Activated CD4-positive, alpha-beta T cell treated with anti-CD3 and anti-CD28 coated beads, Interleukin-2, amount 10 ng/mL, durations not matched to agents 7 days and 5 days (primary cell): ENCODE data around the gene ATP5MC2. TPM values are rescaled to one million over a fixed set of nuclear protein-coding genes. Genes with fewer than 3 reads are reported as not detected.
"Not testable (repeated sequence)": the region's sequence is repeated elsewhere in the genome, so short reads cannot be mapped to it uniquely, and the experiment has no call there.

ENCODE experiments used
- CTCF ChIA-PET: fragments of 350-600 bp; sonication (Branson Sonifier 250); formaldehyde crosslinking; loops from one replicate; lab custom pipeline; 2021; ENCODE audit warnings: antibody characterized with exemption; lab: Charles Lee
- POLR2A ChIA-PET: fragments of 350-600 bp; sonication (Branson Sonifier 250); formaldehyde crosslinking; loops from one replicate; lab custom pipeline; 2021; ENCODE audit warnings: antibody characterized with exemption; lab: Charles Lee
- DNase-seq: peaks from one replicate; pipeline ENCODE4 v3.0.0-alpha.2; 2020
- H3K27ac Mint-ChIP-seq: one replicate; pipeline ENCODE4 v1.8.0; 2021; ENCODE audit warnings: mild to moderate bottlenecking, moderate library complexity, mixed read lengths
- H3K27me3 Mint-ChIP-seq: one replicate; pipeline ENCODE4 v1.8.0; 2021; ENCODE audit warnings: mixed read lengths
- H3K36me3 Mint-ChIP-seq: one replicate; pipeline ENCODE4 v1.8.0; 2021; ENCODE audit warnings: low read depth, mixed read lengths
- H3K4me1 Mint-ChIP-seq: one replicate; pipeline ENCODE4 v1.8.0; 2021; ENCODE audit warnings: mixed read lengths
- H3K4me3 Mint-ChIP-seq: one replicate; pipeline ENCODE4 v1.8.0; 2021; ENCODE audit warnings: mild to moderate bottlenecking, moderate library complexity, mixed read lengths
- H3K9me3 Mint-ChIP-seq: one replicate; pipeline ENCODE4 v1.8.0; 2021; ENCODE audit warnings: mixed read lengths
- total RNA-seq, 2 experiments: library from RNA; stranded (reverse); gene quantifications; one replicate each; pipeline ENCODE4 v1.2.3, GENCODE V29; 2021

ATP5MC2 gene
- 100 to 1,000 TPM; 298 to 356 TPM for total RNA-seq

DNA sequence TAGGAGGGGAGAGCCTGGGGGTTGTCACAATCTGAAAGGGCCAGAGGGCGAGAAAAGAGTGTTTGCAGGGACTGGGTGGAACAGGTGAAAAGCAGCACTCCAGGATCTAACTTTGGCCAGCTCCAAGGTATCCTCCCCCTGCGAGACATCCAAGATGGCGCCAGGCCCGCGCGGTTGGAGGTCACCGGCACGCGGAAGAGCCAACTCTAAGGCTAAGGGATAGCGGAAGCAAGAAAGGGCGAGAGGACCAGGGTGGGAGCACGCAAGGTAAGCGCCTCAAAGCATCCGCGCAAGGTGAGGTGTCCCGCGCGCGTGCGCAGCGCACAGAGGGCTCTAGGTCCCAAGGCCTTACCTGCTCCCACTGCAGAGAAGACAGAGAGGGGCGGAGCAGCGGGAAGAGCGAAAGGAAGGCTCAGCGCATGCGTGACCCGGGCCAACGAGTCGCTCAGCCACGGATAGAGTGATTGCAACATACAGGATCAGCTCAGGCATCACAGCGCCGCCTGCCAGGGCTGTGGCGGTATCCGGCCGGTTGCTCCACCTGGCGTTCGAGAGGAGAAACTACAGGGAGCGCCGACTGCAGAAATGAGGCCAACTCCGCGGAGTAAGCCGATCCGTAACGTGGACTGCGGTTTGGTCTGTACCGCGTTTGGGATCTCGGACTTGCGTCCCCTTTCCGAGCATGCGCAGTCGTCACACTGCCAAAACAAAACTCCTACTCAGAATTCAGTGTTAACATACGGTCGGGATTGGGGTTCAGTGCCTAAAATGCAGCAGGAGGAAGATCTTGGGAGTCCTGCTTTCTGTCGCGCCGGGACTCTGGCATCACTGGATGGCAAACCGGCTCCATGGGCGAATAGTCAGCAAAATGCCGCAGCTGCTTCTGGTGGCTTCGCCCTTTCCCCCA, at the start of gene ATP5MC2:
ATP5MC2 (minus strand) TSS at position 383 of the 907 bp plus-strand sequence. CDS start 3,469 bp downstream, outside the sequence.
- H3K4me1 Mint-ChIP-seq: peaks cover 39% of the 10 kb centered on the region
- peaks cover 27% of the 10 kb centered on the region for H3K36me3 Mint-ChIP-seq
- H3K27me3 Mint-ChIP-seq: peaks cover 29% of the 10 kb centered on the region
- CTCF ChIA-PET: interaction anchor here (0.6 to 3.7 kb wide), 34 partner anchors 9 to 355 kb away, joined by 3 to 24 read pairs (median 4); partner anchors contain the start of gene CALCOCO1
- peak within 1 kb of the TSS; percentile 92 for H3K4me3 Mint-ChIP-seq
- H3K9me3 Mint-ChIP-seq: no peaks in the 10 kb centered on the region
- peak; percentile 97 for DNase-seq
- POLR2A ChIA-PET: interaction anchor here (0.6 to 1.4 kb wide), 2 partner anchors 132 to 176 kb away, joined by 3 to 9 read pairs; partner anchors contain the start of gene MAP3K12
- peak within 1 kb of the TSS; percentile 97 for H3K27ac Mint-ChIP-seq

DNA sequence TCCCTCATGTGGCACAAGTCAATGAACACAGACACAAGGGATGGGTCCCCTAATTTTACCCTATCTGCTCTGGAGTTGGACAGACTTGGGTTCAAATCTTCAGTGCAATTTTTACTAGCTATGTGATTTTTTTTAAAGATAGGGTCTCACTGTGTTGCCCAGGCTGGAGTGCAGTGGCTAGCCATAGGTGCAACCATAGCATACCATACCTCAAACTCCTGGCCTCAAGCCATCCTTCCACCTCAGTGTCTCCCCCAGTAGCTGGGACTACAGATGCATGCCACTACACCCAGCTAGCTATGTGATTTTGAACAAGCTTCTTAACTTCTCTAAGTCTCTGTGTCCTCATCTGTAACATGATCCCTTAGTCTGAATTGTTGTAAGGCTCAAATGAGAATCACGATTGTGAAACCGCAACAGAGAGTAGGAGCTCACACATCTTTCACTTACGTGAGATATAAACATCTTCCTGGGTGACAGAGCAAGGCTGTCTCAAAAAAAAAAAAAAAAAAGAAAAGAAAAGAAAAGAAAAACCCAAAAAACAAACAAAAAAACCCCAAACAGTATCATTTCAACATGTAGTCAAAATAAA, 46.7 kb upstream of the ATP5MC2 start:
- Mint-ChIP-seq H3K9me3 (no peaks in the 10 kb centered on the region), H3K36me3 (peaks cover 6% of the 10 kb centered on the region), H3K27me3 (no peaks in the 10 kb centered on the region), H3K4me1 (peaks cover 19% of the 10 kb centered on the region), H3K4me3 (no peak overlapping the region), H3K27ac (no peak overlapping the region)
- DNase-seq: no peak
- CTCF ChIA-PET: interaction anchor here (0.6 to 1.7 kb wide), 5 partner anchors 10 to 138 kb away, joined by 3 to 5 read pairs (median 4); no protein-coding TSS in a partner anchor
- POLR2A ChIA-PET: no interaction called here

DNA sequence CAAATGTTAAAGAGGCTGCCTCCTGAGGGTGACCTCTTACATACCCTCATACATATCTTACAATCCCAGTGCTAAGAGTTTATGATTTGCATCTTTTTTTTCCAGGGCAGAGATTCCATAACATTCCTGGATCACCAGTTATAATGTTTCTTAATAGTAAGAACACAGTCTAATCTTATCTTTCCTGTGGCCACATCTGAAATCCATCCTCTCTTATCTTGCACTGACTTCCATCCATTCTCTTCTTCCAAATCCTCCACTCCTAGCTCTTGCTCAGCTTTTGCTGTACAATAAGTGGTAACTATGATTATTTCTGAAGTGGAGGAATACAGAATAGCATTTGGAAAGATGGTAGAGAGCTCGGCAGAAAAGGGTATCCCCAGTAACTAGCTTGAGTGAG, 45.1 kb upstream of the ATP5MC2 start:
- DNase-seq: no peak
- peaks cover 7% of the 10 kb centered on the region for H3K36me3 Mint-ChIP-seq
- POLR2A ChIA-PET: no interaction called here
- CTCF ChIA-PET: interaction anchor here (1.0 to 1.8 kb wide), 4 partner anchors 16 to 26 kb away, joined by 3 to 5 read pairs (median 5); no protein-coding TSS in a partner anchor
- H3K4me3 Mint-ChIP-seq: no peak overlapping the region
- no peaks in the 10 kb centered on the region for H3K9me3 Mint-ChIP-seq
- no peak overlapping the region for H3K27ac Mint-ChIP-seq
- H3K4me1 Mint-ChIP-seq: peaks cover 7% of the 10 kb centered on the region
- no peaks in the 10 kb centered on the region for H3K27me3 Mint-ChIP-seq

DNA sequence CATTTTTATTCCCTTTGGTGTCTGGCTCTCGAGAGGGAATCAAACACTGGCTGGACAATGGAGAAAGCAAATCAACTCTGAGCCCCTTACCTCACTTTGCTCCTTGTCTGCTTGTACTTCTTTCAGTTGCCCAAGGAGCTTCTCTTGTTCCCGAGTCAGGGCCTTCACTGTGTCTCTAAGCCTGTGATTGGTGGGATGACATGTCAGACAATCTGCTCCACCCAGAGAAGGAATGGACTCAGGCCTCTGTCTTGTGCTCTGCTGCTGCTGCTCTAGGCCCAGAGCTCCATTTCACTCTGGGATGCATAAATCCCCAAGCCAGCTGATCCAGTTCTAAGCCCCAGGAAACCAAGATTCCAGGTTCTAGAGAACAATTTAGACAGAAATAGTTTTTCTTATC, 43.8 kb upstream of the ATP5MC2 start:
- POLR2A ChIA-PET: no interaction called here
- Mint-ChIP-seq H3K4me1 (peaks cover 3% of the 10 kb centered on the region), H3K27me3 (no peaks in the 10 kb centered on the region), H3K36me3 (peaks cover 7% of the 10 kb centered on the region), H3K27ac (no peak overlapping the region), H3K4me3 (no peak overlapping the region), H3K9me3 (no peaks in the 10 kb centered on the region)
- CTCF ChIA-PET: interaction anchor here (1.0 to 1.7 kb wide), 2 partner anchors 24 to 26 kb away, joined by 4 to 6 read pairs; no protein-coding TSS in a partner anchor
- no peak for DNase-seq

DNA sequence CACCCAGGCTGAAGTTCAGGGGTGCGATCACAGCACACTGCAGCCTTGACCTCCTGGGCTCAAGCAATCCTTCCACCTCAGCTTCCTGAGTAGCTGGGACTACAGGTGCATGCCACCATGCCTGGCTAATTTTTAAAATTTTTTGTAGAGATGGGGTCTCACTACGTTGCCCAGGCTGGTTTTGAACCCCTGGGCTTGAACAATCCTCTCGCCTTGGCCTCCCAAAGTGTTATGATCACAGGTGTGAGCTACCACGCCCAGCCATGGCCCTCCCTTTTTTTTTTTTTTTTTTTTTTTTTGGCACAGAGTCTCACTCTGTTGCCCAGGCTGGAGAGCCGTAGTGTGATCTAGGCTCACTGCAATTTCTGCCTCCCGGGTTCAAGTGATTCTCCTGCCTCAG, 42.7 kb upstream of the ATP5MC2 start:
- H3K4me1 Mint-ChIP-seq, H3K27me3 Mint-ChIP-seq, DNase-seq, H3K4me3 Mint-ChIP-seq, POLR2A ChIA-PET, H3K36me3 Mint-ChIP-seq, H3K9me3 Mint-ChIP-seq, H3K27ac Mint-ChIP-seq: not testable (repeated sequence)
- CTCF ChIA-PET: interaction anchor here (1.0 to 1.7 kb wide), 2 partner anchors 25 to 27 kb away, joined by 3 to 6 read pairs; no protein-coding TSS in a partner anchor

DNA sequence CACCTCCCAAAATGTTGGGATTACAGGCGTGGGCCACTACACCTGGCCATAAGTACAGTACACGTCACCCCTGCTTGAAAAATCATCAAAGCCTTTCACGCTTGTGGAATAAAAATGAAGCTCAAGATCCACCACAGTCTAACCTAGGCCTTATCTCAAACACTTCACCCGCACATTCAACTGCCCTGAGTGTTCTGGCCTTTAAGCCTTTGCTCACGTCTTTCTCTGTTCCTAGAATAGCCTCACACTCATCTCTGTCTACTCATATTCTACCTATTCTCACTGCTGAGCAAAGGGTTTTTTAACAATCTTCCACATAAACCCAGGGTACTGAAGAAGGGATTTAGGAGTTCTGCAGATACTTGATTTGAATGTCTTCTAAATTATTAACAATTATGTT, 41.4 kb upstream of the ATP5MC2 start:
- ChIA-PET CTCF (interaction anchor here (3.5 kb wide), 1 partner anchor 29 kb away, joined by 18 read pairs; no protein-coding TSS in a partner anchor), POLR2A (no interaction called here)
- no peak overlapping the region for H3K27ac Mint-ChIP-seq
- H3K4me1 Mint-ChIP-seq: no peaks in the 10 kb centered on the region
- no peak for DNase-seq
- no peak overlapping the region for H3K4me3 Mint-ChIP-seq
- peaks cover 3% of the 10 kb centered on the region for H3K36me3 Mint-ChIP-seq
- H3K9me3 Mint-ChIP-seq: no peaks in the 10 kb centered on the region
- H3K27me3 Mint-ChIP-seq: no peaks in the 10 kb centered on the region

DNA sequence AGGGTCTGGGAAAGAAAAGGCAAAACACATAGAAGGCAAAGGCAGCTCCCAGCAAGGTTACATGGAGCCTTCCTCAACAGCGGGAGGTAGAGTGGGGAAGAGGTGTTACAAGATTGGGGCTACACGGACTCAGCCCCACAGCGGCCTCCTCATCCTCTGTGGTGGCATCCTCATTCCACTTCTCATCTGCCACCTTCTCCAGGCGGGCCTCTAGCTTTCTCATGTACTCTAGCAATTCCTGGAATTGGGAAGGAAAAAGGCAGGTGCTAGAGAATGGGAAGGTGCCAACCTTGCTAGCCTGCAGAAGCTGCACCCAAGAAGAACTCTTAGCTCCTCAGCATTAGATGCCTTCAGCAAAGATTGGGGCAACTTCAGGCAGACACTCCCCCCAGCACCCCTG, 38.1 kb upstream of the ATP5MC2 start:
- Mint-ChIP-seq H3K4me1 (no peaks in the 10 kb centered on the region), H3K27ac (no peak overlapping the region), H3K27me3 (peaks cover 4% of the 10 kb centered on the region), H3K9me3 (no peaks in the 10 kb centered on the region), H3K4me3 (no peak overlapping the region), H3K36me3 (peaks cover 3% of the 10 kb centered on the region)
- POLR2A ChIA-PET: no interaction called here
- CTCF ChIA-PET: interaction anchor here (1.0 to 1.6 kb wide), 7 partner anchors 12 to 38 kb away, joined by 3 to 6 read pairs (median 4); partner anchors contain the start of genes ATP5MC2 and CALCOCO1
- DNase-seq: no peak

DNA sequence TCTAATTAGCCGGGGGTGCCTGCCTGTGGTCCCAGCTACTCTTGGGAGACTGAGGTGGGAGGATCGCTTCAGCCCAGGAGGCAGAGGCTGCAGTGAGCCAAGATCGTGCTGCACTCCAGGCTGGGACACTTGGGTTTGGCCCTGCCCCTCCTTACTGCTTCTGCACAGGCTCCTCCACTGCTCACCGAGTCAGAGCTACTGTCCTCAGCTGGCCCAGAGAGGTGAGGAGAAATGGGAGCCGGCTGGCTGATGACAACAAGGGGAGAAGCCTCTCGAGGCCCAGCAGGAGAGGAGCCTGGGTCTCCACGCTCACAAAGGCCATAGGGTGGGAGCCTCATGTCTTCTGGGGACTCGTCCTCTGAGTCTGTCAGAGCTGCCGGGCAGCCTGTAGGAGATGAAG, 37.6 kb upstream of the ATP5MC2 start:
- Mint-ChIP-seq H3K36me3 (peaks cover 3% of the 10 kb centered on the region), H3K27me3 (peaks cover 9% of the 10 kb centered on the region)
- POLR2A ChIA-PET: no interaction called here

DNA sequence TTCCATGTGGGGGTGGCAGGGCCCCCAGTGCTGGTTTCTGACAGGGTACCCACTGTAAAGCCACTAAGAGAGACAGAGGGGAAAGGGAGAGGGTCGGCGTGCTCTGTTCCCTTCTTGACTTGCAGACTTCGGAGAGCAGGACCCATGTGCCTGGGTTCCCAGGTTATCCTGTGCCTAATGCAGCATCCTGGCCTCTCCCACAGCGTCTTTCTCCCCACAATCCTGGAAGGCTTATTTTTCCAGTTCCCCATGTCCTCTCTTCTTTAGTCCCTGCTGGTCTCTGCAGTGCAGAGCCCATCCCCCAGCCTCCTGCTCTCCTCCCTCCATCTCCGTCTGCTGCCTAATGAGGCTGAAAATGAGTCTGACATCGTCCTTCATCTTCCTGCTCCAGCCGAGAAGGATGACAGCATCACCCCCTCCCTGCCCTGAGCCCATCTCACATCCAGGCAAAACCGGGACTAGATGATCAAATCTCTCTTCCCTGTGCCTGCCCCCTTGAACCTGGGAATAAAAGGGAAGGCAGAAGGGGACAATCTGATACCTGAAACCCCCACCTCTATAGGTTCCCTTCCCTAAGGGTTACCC, 36.3 kb upstream of the ATP5MC2 start:
- H3K36me3 Mint-ChIP-seq: peaks cover 3% of the 10 kb centered on the region
- H3K4me3 Mint-ChIP-seq: no peak overlapping the region
- ChIA-PET POLR2A (no interaction called here), CTCF (no interaction called here)
- no peaks in the 10 kb centered on the region for H3K4me1 Mint-ChIP-seq
- H3K27ac Mint-ChIP-seq: no peak overlapping the region
- H3K9me3 Mint-ChIP-seq: no peaks in the 10 kb centered on the region
- peaks cover 15% of the 10 kb centered on the region for H3K27me3 Mint-ChIP-seq
- no peak for DNase-seq

More for the DNA sequence above, 37.6 kb upstream of the ATP5MC2 start:
- no peaks in the 10 kb centered on the region for H3K9me3 Mint-ChIP-seq
- no peak overlapping the region for H3K4me3 Mint-ChIP-seq
- DNase-seq: no peak
- H3K27ac Mint-ChIP-seq: no peak overlapping the region
- no peaks in the 10 kb centered on the region for H3K4me1 Mint-ChIP-seq
- CTCF ChIA-PET: interaction anchor here (1.0 to 1.6 kb wide), 6 partner anchors 11 to 38 kb away, joined by 3 to 6 read pairs (median 4); partner anchors contain the start of genes ATP5MC2 and CALCOCO1

DNA sequence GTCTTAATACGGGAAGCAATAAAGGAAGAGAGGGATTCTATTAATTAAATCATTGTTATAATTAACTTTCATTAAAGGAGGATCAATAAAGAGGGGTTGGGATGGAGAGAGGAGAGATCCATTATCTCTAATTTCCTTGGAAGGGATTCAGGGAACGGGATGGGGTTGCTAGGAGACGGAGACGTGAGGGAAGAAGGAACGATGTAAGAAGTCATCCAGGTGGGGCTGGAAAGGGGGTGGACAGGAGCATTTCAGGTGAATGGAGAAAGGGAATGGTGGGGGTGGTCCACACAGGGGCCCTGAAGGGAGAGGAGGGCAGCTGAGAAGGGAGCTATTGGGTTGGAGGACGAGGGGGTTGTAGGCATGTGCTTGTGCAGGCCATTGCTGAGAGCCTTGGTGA, 34.2 kb upstream of the ATP5MC2 start:
- H3K27ac Mint-ChIP-seq: no peak overlapping the region

DNA sequence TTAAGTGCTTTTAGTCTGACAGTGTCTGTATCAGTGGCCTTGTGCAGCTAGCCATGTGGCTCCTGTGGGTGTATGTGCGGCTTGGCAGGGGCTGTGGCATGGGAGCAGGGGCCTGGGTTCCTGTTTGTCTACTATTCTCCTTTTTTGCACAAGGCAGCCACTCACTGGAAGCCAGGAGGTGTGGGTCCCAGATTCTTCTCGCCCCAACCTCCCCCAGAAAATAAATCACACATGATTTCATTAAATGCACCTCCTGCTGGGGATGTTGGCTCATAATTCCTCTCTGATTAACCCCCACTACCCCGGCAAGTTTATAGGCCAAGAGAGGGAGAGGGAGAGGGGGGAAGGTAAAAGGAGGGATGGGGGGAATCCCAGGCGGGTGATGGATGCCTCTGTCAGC, 33.8 kb upstream of the ATP5MC2 start:
- no peak overlapping the region for H3K4me3 Mint-ChIP-seq
- DNase-seq: no peak
- H3K36me3 Mint-ChIP-seq: peaks cover 2% of the 10 kb centered on the region
- POLR2A ChIA-PET: no interaction called here
- no peaks in the 10 kb centered on the region for H3K4me1 Mint-ChIP-seq
- no peaks in the 10 kb centered on the region for H3K9me3 Mint-ChIP-seq
- CTCF ChIA-PET: interaction anchor here (1.5 to 4.8 kb wide), 2 partner anchors 34 to 37 kb away, joined by 9 to 25 read pairs; partner anchors contain the start of gene ATP5MC2
- no peak overlapping the region for H3K27ac Mint-ChIP-seq
- peaks cover 28% of the 10 kb centered on the region for H3K27me3 Mint-ChIP-seq

More for the DNA sequence above, 34.2 kb upstream of the ATP5MC2 start:
- DNase-seq: no peak
- Mint-ChIP-seq H3K9me3 (no peaks in the 10 kb centered on the region), H3K36me3 (peaks cover 2% of the 10 kb centered on the region), H3K27me3 (peaks cover 26% of the 10 kb centered on the region), H3K4me1 (no peaks in the 10 kb centered on the region), H3K4me3 (no peak overlapping the region)
- ChIA-PET POLR2A (no interaction called here), CTCF (interaction anchor here (4.8 kb wide), 1 partner anchor 36 kb away, joined by 25 read pairs; no protein-coding TSS in a partner anchor)

DNA sequence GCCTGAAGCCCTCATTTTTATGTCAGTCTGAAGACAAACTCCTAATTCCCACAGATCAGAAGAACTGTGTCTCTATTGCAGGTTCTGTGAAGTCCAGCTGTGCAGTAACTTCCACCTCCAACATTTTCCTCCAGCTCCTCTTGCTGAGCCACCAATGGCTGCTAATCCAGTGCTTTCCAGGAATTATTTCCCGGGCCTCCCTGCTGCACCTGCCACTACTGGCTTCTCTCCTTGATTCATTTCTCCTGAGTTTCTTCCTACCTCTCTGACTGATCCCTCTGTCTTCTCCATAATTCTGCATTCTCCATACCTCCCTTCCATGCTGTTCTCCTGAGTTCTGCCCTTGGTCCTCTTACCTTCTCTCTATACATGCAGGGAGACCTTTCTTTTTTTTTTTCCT, 30.2 kb upstream of the ATP5MC2 start:
- H3K4me3 Mint-ChIP-seq: no peak overlapping the region
- no peak overlapping the region for H3K27ac Mint-ChIP-seq
- ChIA-PET CTCF (interaction anchor here (0.7 to 4.8 kb wide), 2 partner anchors 24 to 40 kb away, joined by 5 to 25 read pairs; no protein-coding TSS in a partner anchor), POLR2A (no interaction called here)
- H3K27me3 Mint-ChIP-seq: peaks cover 61% of the 10 kb centered on the region
- no peaks in the 10 kb centered on the region for H3K36me3 Mint-ChIP-seq
- peaks cover 3% of the 10 kb centered on the region for H3K4me1 Mint-ChIP-seq
- no peak for DNase-seq
- H3K9me3 Mint-ChIP-seq: no peaks in the 10 kb centered on the region
